Neural crest cell (in vitro differentiated cells): ENCODE measurements around the gene KCNIP1. TPM values are rescaled to one million over a fixed set of nuclear protein-coding genes. Genes with fewer than 3 reads are reported as not detected.

Experiments used
- DNase-seq: peaks from one replicate; pipeline ENCODE4 v3.0.0; 2021; ENCODE audit warnings: low read depth, mixed read lengths, low spot score
- H3K27ac Mint-ChIP-seq: one replicate; pipeline ENCODE4 v1.8.0; 2021; ENCODE audit warnings: mild to moderate bottlenecking, mixed read lengths; ENCODE audit not compliant: unreplicated experiment
- H3K27me3 Mint-ChIP-seq: 2 replicates; pipeline ENCODE4 v1.8.0; 2021; ENCODE audit warnings: low read depth, mild to moderate bottlenecking, mixed read lengths
- H3K36me3 Mint-ChIP-seq: 2 replicates; pipeline ENCODE4 v1.8.0; 2021; ENCODE audit warnings: low read depth, mild to moderate bottlenecking, mixed read lengths
- H3K4me1 Mint-ChIP-seq: 2 replicates; pipeline ENCODE4 v1.8.0; 2021; ENCODE audit warnings: mixed read lengths
- H3K4me3 Mint-ChIP-seq: one replicate; pipeline ENCODE4 v1.8.0; 2021; ENCODE audit warnings: mild to moderate bottlenecking, mixed read lengths
- H3K9me3 Mint-ChIP-seq: 2 replicates; pipeline ENCODE4 v1.8.0; 2021; ENCODE audit warnings: mixed read lengths
- total RNA-seq: library from RNA; stranded (reverse); gene quantifications from 2 replicates; pipeline ENCODE4 v1.2.1, GENCODE V29; 2021
- TF ChIP-seq, protein P1 (sequence below): fragments of 200-600 bp; sonication (generic); conservative IDR thresholded peaks from 2 replicates; pipeline ENCODE4 v1.5.0; 2021; ENCODE audit warnings: antibody characterized with exemption, mild to moderate bottlenecking

KCNIP1 gene
- total RNA-seq, 1 donor from 2014 or later: 0.96 TPM

DNA sequence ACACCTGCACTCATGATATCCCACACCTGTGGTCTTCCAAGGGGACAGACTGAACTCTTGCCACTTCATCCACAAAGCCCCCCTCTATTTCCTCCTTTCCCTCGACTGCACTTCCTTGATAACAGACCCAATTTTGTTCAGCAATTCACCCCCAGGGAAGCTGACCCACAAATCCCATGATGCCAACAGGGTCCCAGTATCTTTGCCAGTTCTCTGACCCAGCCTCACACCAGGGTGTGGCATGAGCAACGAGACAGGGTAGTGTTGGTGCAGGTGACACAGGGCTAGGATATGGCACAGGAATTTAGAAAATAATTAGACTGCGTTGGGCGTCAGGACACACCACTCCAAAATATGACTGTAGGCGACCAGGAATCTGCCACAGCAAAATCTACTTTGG is 30.2 kb upstream of the KCNIP1 start:
- Mint-ChIP-seq H3K27ac (no peak overlapping the region), H3K4me3 (no peak overlapping the region), H3K9me3 (no peaks in the 10 kb centered on the region), H3K4me1 (no peaks in the 10 kb centered on the region), H3K36me3 (no peaks in the 10 kb centered on the region), H3K27me3 (peaks cover 7% of the 10 kb centered on the region)
- DNase-seq: no peak
- TF ChIP-seq, protein P1, sequence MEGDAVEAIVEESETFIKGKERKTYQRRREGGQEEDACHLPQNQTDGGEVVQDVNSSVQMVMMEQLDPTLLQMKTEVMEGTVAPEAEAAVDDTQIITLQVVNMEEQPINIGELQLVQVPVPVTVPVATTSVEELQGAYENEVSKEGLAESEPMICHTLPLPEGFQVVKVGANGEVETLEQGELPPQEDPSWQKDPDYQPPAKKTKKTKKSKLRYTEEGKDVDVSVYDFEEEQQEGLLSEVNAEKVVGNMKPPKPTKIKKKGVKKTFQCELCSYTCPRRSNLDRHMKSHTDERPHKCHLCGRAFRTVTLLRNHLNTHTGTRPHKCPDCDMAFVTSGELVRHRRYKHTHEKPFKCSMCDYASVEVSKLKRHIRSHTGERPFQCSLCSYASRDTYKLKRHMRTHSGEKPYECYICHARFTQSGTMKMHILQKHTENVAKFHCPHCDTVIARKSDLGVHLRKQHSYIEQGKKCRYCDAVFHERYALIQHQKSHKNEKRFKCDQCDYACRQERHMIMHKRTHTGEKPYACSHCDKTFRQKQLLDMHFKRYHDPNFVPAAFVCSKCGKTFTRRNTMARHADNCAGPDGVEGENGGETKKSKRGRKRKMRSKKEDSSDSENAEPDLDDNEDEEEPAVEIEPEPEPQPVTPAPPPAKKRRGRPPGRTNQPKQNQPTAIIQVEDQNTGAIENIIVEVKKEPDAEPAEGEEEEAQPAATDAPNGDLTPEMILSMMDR: no peak

- H3K4me3 Mint-ChIP-seq: no peak overlapping the region
- H3K36me3 Mint-ChIP-seq: no peaks in the 10 kb centered on the region
- DNase-seq: no peak
- H3K4me1 Mint-ChIP-seq: peaks cover 4% of the 10 kb centered on the region
- peaks cover 11% of the 10 kb centered on the region for H3K27me3 Mint-ChIP-seq
- no peaks in the 10 kb centered on the region for H3K9me3 Mint-ChIP-seq
- TF ChIP-seq, protein P1: no peak
- no peak overlapping the region for H3K27ac Mint-ChIP-seq
Observed at GRCh38 chr5:170474489-170475274, 29.1 kb upstream of the KCNIP1 start.

GRCh38 chr5:170475294-170476000 is 28.4 kb upstream of the KCNIP1 start:
- H3K4me3 Mint-ChIP-seq: no peak overlapping the region
- no peaks in the 10 kb centered on the region for H3K9me3 Mint-ChIP-seq
- no peaks in the 10 kb centered on the region for H3K36me3 Mint-ChIP-seq
- H3K27me3 Mint-ChIP-seq: peaks cover 13% of the 10 kb centered on the region
- TF ChIP-seq, protein P1: no peak
- no peak overlapping the region for H3K27ac Mint-ChIP-seq
- peaks cover 11% of the 10 kb centered on the region for H3K4me1 Mint-ChIP-seq
- DNase-seq: no peak

- Mint-ChIP-seq H3K27ac (no peak overlapping the region), H3K36me3 (no peaks in the 10 kb centered on the region), H3K4me1 (peaks cover 19% of the 10 kb centered on the region), H3K9me3 (no peaks in the 10 kb centered on the region), H3K27me3 (peaks cover 14% of the 10 kb centered on the region), H3K4me3 (no peak overlapping the region)
- TF ChIP-seq, protein P1: no peak
- no peak for DNase-seq
Observed at GRCh38 chr5:170476704-170477103, 27.1 kb upstream of the KCNIP1 start.

GRCh38 chr5:170477906-170478305 is 25.9 kb upstream of the KCNIP1 start:
- H3K4me1 Mint-ChIP-seq: peaks cover 19% of the 10 kb centered on the region
- H3K9me3 Mint-ChIP-seq: no peaks in the 10 kb centered on the region
- no peak overlapping the region for H3K27ac Mint-ChIP-seq
- no peaks in the 10 kb centered on the region for H3K36me3 Mint-ChIP-seq
- no peak for DNase-seq
- TF ChIP-seq, protein P1: no peak
- H3K4me3 Mint-ChIP-seq: no peak overlapping the region
- H3K27me3 Mint-ChIP-seq: peaks cover 17% of the 10 kb centered on the region
